DMS114 treated with DMSO at 0.1 percent for 48 hours (cell line): Measurements from ENCODE around the gene PLXNB2.

Source experiments
- DNase-seq: peaks from one replicate; lab custom pipeline; 2025; ENCODE audit not compliant: unreplicated experiment; lab: John Stamatoyannopoulos, UW

The PLXNB2 gene

GRCh38 chr22:50298937-50299784 is 8.3 kb downstream of the PLXNB2 start:
- DNase-seq: no peak

DNA sequence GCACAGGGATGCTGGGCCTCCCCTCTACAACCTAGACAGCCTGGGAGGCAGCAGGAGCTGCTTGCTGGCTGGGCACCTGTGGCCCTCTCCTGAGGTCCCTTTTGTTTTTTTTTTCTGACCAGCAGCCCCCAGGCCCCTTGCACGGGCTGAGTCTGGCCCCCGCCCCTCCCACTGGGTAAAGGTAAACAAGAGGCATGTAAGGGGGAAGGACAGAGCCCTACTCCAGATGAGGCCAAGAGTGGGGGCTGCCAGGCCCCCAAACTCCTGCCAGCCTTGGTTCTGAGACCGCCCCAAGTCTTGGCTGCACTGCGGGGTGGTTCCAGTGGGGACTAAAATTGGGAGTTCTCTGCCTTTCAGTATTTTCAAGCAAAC is 9.2 kb downstream of the PLXNB2 start:
- no peak for DNase-seq

- no peak for DNase-seq
Measured at GRCh38 chr22:50297510-50298265, 9.8 kb downstream of the PLXNB2 start.

- no peak for DNase-seq
Measured at GRCh38 chr22:50296658-50297490, 10.6 kb downstream of the PLXNB2 start.

- no peak for DNase-seq
Measured at GRCh38 chr22:50294319-50294656, 13.2 kb downstream of the PLXNB2 start.

- DNase-seq: no peak
Measured at GRCh38 chr22:50293441-50294318, 13.8 kb downstream of the PLXNB2 start.

DNA sequence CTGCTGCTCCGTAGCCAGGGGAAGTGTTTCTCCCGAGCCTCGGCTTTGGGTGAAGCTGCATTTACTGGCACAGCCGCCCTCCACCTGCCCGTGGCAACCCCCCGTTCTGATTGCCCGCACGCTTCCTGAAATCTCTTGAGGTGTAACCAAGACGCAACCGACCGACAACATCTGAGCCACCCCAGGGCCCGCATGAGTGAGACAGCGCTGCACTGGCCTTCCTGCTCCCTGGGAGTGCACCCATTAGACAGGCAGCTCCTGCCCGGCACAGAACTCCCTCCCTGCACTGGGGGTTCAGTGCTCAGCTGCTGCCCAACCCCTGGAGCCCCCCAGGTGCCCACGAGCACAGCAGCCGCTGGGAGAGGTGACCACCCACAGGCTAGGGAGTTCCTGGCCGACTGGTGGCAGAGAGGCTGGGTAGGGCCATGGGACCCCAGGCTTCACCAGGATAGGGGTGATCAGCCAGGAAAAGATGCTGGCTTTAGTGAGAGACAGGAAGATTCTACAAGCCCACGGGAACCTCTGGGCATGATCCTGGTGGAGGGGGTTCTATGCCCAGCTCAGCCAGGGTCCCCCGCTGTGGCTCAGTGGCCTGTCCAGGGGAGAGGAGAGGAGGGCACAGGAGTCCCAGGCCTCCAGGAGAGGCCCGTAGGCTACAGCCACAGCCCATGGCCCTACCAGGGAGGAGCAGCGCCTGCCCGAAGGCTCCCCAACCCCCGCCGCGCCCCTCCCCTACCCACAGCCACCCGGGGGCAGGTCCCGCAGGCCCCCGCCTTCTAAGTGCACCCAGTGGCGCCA is 14.6 kb downstream of the PLXNB2 start:
- DNase-seq: no peak

DNA sequence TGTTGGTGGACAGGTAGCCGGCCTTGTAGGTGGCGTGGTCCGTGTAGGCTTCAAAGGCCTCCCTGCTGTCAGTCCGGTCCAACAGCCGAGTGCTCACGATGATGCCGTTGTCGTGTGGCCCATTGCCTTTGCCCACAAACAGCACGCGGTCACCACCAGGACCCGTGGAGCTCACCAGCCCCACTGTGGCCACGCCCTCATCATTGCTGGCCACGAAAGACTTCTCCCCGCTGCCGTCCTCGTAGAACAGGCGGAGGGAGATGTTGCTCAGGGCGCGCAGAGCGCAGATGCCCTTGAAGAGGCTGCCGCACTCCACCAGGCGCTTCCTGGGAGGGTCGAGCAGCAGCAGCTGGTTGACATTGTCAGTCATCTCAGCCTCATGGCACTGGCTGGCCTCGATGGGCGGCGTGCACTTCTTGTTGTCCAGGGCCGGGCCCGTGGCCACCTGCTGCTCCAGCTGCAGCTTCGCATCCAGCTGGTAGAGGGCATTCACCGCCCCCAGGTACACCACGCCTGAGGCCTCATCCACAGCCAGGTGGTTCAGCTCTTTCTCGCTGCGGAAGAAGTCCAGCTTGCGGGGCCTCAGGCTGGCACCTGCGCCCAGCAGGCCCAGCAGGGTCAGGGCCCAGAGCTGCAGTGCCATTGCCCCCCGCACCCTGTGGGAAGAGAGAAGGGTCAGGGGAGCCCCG is 17.4 kb downstream of the PLXNB2 start:
- no peak for DNase-seq

DNA sequence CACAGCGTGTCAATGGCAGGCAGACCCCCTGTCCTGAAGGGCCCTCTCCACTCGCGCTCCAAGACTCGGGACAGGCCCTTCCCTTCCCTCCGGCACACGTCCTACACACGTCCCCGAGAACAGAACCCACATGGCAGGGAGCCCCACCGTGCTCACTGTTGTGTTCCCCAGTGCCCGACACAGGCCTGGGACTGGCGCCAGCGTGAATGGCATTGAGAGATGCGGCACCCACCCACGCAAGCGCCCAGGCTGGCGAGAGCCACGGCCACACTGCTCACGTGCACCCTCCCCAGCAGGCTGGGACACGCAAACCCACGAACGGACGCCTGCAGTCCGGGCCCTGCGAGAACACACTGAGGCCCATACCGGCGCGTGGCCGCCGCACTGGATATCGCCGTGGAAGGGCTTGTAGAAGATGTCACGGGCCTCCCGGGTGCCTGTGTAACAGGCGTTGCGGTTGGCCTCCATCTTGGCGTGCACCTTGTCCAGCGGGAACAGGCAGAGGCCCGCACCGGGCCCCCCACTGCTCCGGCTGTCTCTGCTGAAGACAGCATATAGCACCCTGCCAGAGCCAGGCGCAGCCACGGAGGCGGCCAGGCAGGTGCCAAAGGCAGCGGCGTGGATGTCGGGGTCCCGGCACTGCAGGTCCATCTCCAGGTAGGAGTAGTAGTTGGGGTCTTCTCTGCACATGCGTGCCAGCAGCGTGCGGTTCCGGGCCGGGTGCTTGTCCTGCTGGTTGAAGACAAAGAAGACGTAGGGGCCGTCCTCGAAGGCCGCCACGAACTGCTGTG is 18.1 kb downstream of the PLXNB2 start:
- DNase-seq: no peak

DNA sequence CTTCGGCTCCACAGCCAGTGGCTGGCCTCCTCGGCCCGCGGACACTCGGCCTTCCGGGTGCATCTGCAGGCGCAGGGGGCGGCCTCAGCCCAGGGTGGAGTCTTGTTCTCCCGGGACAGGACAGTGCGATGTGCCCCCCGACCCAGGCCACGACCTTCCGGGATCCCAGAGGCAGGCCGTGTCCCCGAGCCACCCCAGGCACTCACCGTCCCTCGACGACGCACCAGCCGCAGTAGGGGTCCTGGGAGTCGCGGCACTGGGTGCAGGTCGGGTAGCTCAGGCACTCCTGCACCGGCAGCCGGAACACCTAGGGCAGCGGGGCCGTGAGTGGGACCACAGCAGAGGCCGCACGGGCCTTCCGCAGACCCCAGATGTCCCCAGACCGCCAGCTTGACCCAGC is 19.7 kb downstream of the PLXNB2 start:
- no peak for DNase-seq

GRCh38 chr22:50286701-50287318 is 20.6 kb downstream of the PLXNB2 start:
- DNase-seq: no peak

- no peak for DNase-seq
Measured at GRCh38 chr22:50286275-50286674, 21.2 kb downstream of the PLXNB2 start.

GRCh38 chr22:50285568-50286229 is 21.7 kb downstream of the PLXNB2 start:
- no peak for DNase-seq

GRCh38 chr22:50284479-50284878 is 23.0 kb downstream of the PLXNB2 start:
- DNase-seq: no peak

GRCh38 chr22:50283821-50284220 is 23.6 kb downstream of the PLXNB2 start:
- DNase-seq: no peak

DNA sequence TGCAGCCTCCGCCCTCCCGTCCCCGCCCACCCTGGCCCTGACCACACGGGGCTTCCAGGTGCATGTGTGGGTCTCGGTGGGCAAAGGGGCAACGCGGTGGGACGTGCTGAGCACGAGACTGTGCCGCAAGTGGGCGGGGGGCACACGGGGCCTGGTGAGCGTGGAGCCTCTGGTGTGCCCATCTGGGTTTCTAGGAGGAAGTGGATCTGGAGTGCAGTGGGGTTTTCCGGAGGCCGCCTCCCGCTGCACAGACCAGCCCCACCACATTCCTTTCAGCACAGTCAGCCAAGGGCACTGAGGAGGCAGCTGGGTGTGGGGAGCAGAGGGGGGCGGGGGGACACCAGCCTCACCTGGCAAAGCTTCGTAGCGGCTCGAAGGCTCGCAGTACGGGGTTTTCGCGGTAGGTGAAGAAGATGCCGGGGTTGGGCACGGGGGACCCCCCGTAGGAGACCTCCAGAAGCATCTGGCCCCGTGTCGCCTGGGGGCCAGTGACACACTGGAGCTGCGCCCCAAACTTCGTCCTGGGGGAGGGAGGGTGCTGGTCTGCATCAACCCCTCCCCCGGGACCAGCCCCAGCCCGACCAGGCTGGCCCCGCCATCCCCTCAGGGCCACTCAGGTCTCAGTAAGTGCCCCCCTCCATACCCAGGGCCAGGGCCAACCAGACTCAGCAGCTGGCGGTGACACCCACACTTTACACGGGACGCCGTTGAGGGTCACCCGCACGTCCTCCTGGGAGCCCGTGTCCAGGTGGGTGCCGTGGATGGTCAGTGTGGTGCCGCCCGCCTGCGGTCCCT is 24.9 kb downstream of the PLXNB2 start:
- DNase-seq: no peak

DNA sequence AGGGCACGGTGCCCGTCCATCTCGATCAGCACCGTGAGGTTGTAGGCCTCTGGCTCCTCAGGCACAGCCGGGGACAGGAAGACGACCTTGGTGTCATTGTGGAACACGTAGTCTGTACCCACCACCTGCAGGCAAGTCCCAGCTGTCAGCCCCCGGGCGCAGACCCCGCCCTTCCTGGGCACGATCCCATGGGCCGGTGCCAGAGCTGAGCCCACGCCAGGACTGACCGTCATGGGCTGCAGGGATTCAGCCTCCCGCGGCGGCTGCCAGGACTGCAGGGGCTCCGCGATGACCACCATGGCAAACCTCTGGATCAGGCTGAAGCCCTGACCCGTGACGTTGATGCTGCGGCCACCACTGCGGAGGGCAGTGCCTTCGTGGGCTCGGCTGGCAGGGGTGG is 25.5 kb downstream of the PLXNB2 start:
- no peak for DNase-seq
